ENCODE measurements around the gene NKX3-2. TPM values are rescaled to one million over a fixed set of nuclear protein-coding genes. Genes with fewer than 3 reads are reported as not detected.

NKX3-2 gene
- total and polyA plus RNA-seq, 2 of the 4 experiments (the other 2 are of a cell fraction), result 0.05 TPM; not detected in 1

GRCh38 chr4:13540446-13541175, 3.7 kb downstream of the NKX3-2 start:
- Histone ChIP-seq H4K20me1 (ENCODE audit: insufficient read depth, low read length) (no peaks in the 10 kb centered on the region), H3K9me3 (ENCODE audit: control insufficient read depth, insufficient read depth, low read length) (peaks cover 15% of the 10 kb centered on the region), H2BK15ac (ENCODE audit: low read depth, low read length) (no peak overlapping the region), H3K4me2 (ENCODE audit: low read depth, low read length) (no peak overlapping the region), H3K9me1 (ENCODE audit: insufficient read depth, low read length) (peaks cover 2% of the 10 kb centered on the region; the same call in 1 of the 2 replicates), H2AK5ac (ENCODE audit: low read depth, low read length) (no peak overlapping the region), H4K5ac (ENCODE audit: low read depth, low read length) (no peak overlapping the region), H3K23ac (ENCODE audit: low read depth, low read length) (no peak overlapping the region), H3K14ac (replicated peaks; ENCODE audit: low read depth, low read length) (no peak overlapping the region), H2BK120ac (ENCODE audit: low read depth, low read length) (no peak overlapping the region), H2AK9ac (replicated peaks; ENCODE audit: low read depth, low read length, poor library complexity) (no peak overlapping the region), H4K91ac (ENCODE audit: insufficient read depth, low read depth, low read length) (no peak overlapping the region), H2BK5ac (ENCODE audit: low read depth, low read length, poor library complexity, severe bottlenecking) (no peak overlapping the region), H3K4me1 (ENCODE audit: control insufficient read depth, insufficient read depth, low read length) (no peaks in the 10 kb centered on the region), H3K36me3 (ENCODE audit: control insufficient read depth, insufficient read depth, low read length) (no peaks in the 10 kb centered on the region), H3K56ac (ENCODE audit: extremely low read depth, insufficient read depth, low read length) (no peak overlapping the region), H3K27ac (ENCODE audit: insufficient read depth, low read length) (no peak overlapping the region), H3K18ac (ENCODE audit: low read depth, low read length) (no peak overlapping the region), H2BK20ac (ENCODE audit: low read depth, low read length) (no peak overlapping the region), H3K27me3 (ENCODE audit: control insufficient read depth, insufficient read depth, low read length) (peaks cover 86% of the 10 kb centered on the region), H2AFZ (replicated peaks; ENCODE audit: low read length, poor library complexity) (no peak overlapping the region), H3K9ac (ENCODE audit: low read depth, low read length) (no peak overlapping the region), H3K79me1 (ENCODE audit: low read depth in 1 of 2, low read length in 2 of 2) (no peaks in the 10 kb centered on the region), H3K4ac (ENCODE audit: low read depth, low read length) (no peak overlapping the region), H4K8ac (ENCODE audit: low read depth in 2 of 2, low read length in 2 of 2) (no peak overlapping the region), H3K4me3 (ENCODE audit: insufficient read depth, low read depth, low read length) (no peak overlapping the region)
- ChIA-PET POLR2A (ENCODE audit: unreplicated experiment) (no interaction called here), CTCF (interaction anchor here (1.6 kb wide), 1 partner anchor 57 kb away, joined by 3 read pairs; the partner anchor contains the start of gene RAB28)
- WGBS, 2 experiments (ENCODE audit: extremely low coverage in 2 of 2, insufficient read length in 1 of 2), result 80% methylated on average over 4 of the region's 23 CpGs; no CpG with 5 or more reads in 1 of the 2 experiments
- intact Hi-C loops (cut with micrococcal nuclease) (no loop called here), in situ Hi-C loops (cut with MboI; ENCODE audit: low sequenced_read_pairs) (no loop called here), dilution Hi-C loops (cut with HindIII; ENCODE audit: low sequenced_read_pairs, unreplicated experiment) (no loop called here)
- no peak for ATAC-seq (ENCODE audit: low read depth)
- DNase-seq, result no peak
- BruUV-seq (replicated peaks), result no TSS peak
- TF ChIP-seq CTCF (conservative IDR thresholded peaks at IDR 0.05; ENCODE audit: low read depth, low read length) (no peak), NFE2L2 (IDR thresholded peaks at IDR 0.05; ENCODE audit: low read depth, low read length) (no peak), MXI1 (IDR thresholded peaks at IDR 0.05; ENCODE audit: borderline replicate concordance, low read depth, low read length) (no peak), SMC3 (IDR thresholded peaks at IDR 0.05; ENCODE audit: low read depth, low read length) (no peak), POLR2A (IDR thresholded peaks at IDR 0.05; ENCODE audit: low read depth, low read length) (no peak), USF2 (IDR thresholded peaks at IDR 0.05; ENCODE audit: low read depth, low read length) (no peak)
